ENCODE measurements around the gene SLCO2A1.

The SLCO2A1 gene

GRCh38 chr3:133940536-133940935, 89.2 kb downstream of the SLCO2A1 start:
- no peak for DNase-seq (ENCODE audit: extremely low spot score)
- CTCF ChIA-PET, result no interaction called here
- TF ChIP-seq ARNT (IDR thresholded peaks at IDR 0.05) (no peak), ELF4 (IDR thresholded peaks at IDR 0.05) (no peak), SUZ12 (IDR thresholded peaks at IDR 0.05) (no peak), LEF1 (IDR thresholded peaks at IDR 0.05; ENCODE audit: borderline replicate concordance) (no peak), L3MBTL2 (conservative IDR thresholded peaks at IDR 0.05) (no peak), SP1 (IDR thresholded peaks at IDR 0.05) (no peak), CTBP1 (IDR thresholded peaks at IDR 0.05; ENCODE audit: borderline replicate concordance) (no peak), TARDBP (IDR thresholded peaks at IDR 0.05) (no peak), FOXA1 (IDR thresholded peaks at IDR 0.05) (no peak), ZNF384 (IDR thresholded peaks at IDR 0.05) (no peak), HDGF (IDR thresholded peaks at IDR 0.05; ENCODE audit: borderline replicate concordance) (no peak), FOXM1 (IDR thresholded peaks at IDR 0.05; ENCODE audit: borderline replicate concordance) (no peak), NFRKB (IDR thresholded peaks at IDR 0.05) (no peak), BHLHE40 (IDR thresholded peaks at IDR 0.05; ENCODE audit: borderline replicate concordance) (no peak), FOXK2 (IDR thresholded peaks at IDR 0.05) (no peak), PKNOX1 (IDR thresholded peaks at IDR 0.05) (no peak)
- POLR2A ChIA-PET, result no interaction called here

- CTCF ChIA-PET, result no interaction called here
- POLR2A ChIA-PET, result no interaction called here
- no peak for DNase-seq (ENCODE audit: extremely low spot score)
- no peak for TF ChIP-seq L3MBTL2 (conservative IDR thresholded peaks at IDR 0.05)
These were observed 90.3 kb downstream of the SLCO2A1 start for GRCh38 chr3:133939463-133939835.

- no peak for DNase-seq (ENCODE audit: extremely low spot score)
- ChIA-PET CTCF (no interaction called here), POLR2A (no interaction called here)
- TF ChIP-seq ARNT (IDR thresholded peaks at IDR 0.05) (no peak), FOXM1 (IDR thresholded peaks at IDR 0.05; ENCODE audit: borderline replicate concordance) (no peak), TARDBP (IDR thresholded peaks at IDR 0.05) (no peak), CTBP1 (IDR thresholded peaks at IDR 0.05; ENCODE audit: borderline replicate concordance) (no peak)
These were observed 90.8 kb downstream of the SLCO2A1 start for GRCh38 chr3:133938770-133939462.

GRCh38 chr3:133937756-133938601, 91.7 kb downstream of the SLCO2A1 start:
- no peak for DNase-seq (ENCODE audit: extremely low spot score)
- ChIA-PET POLR2A (no interaction called here), CTCF (no interaction called here)
- no peak for TF ChIP-seq HDGF (IDR thresholded peaks at IDR 0.05; ENCODE audit: borderline replicate concordance)
- TF ChIP-seq ARNT (IDR thresholded peaks at IDR 0.05), result no peak
- no peak for TF ChIP-seq SUZ12 (IDR thresholded peaks at IDR 0.05)
- no peak for TF ChIP-seq CTBP1 (IDR thresholded peaks at IDR 0.05; ENCODE audit: borderline replicate concordance)
- no peak for TF ChIP-seq TARDBP (IDR thresholded peaks at IDR 0.05)

- CTCF ChIA-PET, result no interaction called here
- POLR2A ChIA-PET, result no interaction called here
These were observed 92.6 kb downstream of the SLCO2A1 start for GRCh38 chr3:133937061-133937686.

More at GRCh38 chr3:133937061-133937686, 92.6 kb downstream of the SLCO2A1 start:
- no peak for TF ChIP-seq ELF4 (IDR thresholded peaks at IDR 0.05)
- no peak for TF ChIP-seq SP1 (IDR thresholded peaks at IDR 0.05)
- no peak for TF ChIP-seq FOXK2 (IDR thresholded peaks at IDR 0.05)
- no peak for TF ChIP-seq BHLHE40 (IDR thresholded peaks at IDR 0.05; ENCODE audit: borderline replicate concordance)
- TF ChIP-seq FOXA1 (IDR thresholded peaks at IDR 0.05), result no peak
- no peak for TF ChIP-seq PKNOX1 (IDR thresholded peaks at IDR 0.05)
- TF ChIP-seq TARDBP (IDR thresholded peaks at IDR 0.05), result no peak
- TF ChIP-seq SUZ12 (IDR thresholded peaks at IDR 0.05), result no peak
- no peak for TF ChIP-seq NFRKB (IDR thresholded peaks at IDR 0.05)
- no peak for TF ChIP-seq ZNF384 (IDR thresholded peaks at IDR 0.05)
- no peak for TF ChIP-seq HDGF (IDR thresholded peaks at IDR 0.05; ENCODE audit: borderline replicate concordance)
- TF ChIP-seq L3MBTL2 (conservative IDR thresholded peaks at IDR 0.05), result no peak
- TF ChIP-seq ARNT (IDR thresholded peaks at IDR 0.05), result no peak
- TF ChIP-seq CTBP1 (IDR thresholded peaks at IDR 0.05; ENCODE audit: borderline replicate concordance), result no peak
- no peak for TF ChIP-seq FOXM1 (IDR thresholded peaks at IDR 0.05; ENCODE audit: borderline replicate concordance)
- TF ChIP-seq LEF1 (IDR thresholded peaks at IDR 0.05; ENCODE audit: borderline replicate concordance), result no peak
- DNase-seq (ENCODE audit: extremely low spot score), result no peak

Measured in HEK293T (cell line).